Heart left ventricle (tissue), 13 donors: Measurements from ENCODE around the gene IL23R.

Experiments used
- CTCF ChIP-seq, 12 donors: fragments of 200-600 bp; sonication (generic) in 4 of 12; IDR thresholded peaks; one replicate each; pipeline versions ENCODE4 v1.5.0 to v1.8.0; 2018 to 2022; ENCODE audit warnings: antibody characterized with exemption in 12 of 12, mild to moderate bottlenecking in 5 of 12
- POLR2A ChIP-seq, 2 donors: fragments of 450-650 bp; IDR thresholded peaks; one replicate each; pipeline ENCODE4 v1.6.1; 2017; ENCODE audit warnings: antibody characterized with exemption in 2 of 2, mild to moderate bottlenecking in 2 of 2, moderate library complexity in 2 of 2
- donor health status: ischemic (EF 13 %, LVEDD 7.1; RV severe dilation, severe dysfunction).
- donor health status: DM: no; HTN: yes; CAD: no.
- donor health status: DM: no; HTN: no; CAD: no.
- donor health status: ischemic (EF 25% LVEDD 6.9; RV normal size, moderate dysfunction).
- donor health status: ischemic (EF 25% LVEDD 5.7; RV mildly dilated, moderate dysfunction).
- donor health status: ischemic (EF 35%, LVEDD 5.7; RV mildly dilated, moderate dysfunction).
- donor health status: nonischemic (EF 11% LVEDD 7.7; RV severe dilation, severe dysfunction).
- donor health status: DM: yes; HTN: yes; CAD: no.
- donor health status: PGD.
- donor health status: ischemic (EF 29% LVEDD 5.4; RV normal size, mild dysfunction).
- donor health status: nonischemic (EF 23%, LVEDD 6.1; RV moderate dilation, normal function).

DNA sequence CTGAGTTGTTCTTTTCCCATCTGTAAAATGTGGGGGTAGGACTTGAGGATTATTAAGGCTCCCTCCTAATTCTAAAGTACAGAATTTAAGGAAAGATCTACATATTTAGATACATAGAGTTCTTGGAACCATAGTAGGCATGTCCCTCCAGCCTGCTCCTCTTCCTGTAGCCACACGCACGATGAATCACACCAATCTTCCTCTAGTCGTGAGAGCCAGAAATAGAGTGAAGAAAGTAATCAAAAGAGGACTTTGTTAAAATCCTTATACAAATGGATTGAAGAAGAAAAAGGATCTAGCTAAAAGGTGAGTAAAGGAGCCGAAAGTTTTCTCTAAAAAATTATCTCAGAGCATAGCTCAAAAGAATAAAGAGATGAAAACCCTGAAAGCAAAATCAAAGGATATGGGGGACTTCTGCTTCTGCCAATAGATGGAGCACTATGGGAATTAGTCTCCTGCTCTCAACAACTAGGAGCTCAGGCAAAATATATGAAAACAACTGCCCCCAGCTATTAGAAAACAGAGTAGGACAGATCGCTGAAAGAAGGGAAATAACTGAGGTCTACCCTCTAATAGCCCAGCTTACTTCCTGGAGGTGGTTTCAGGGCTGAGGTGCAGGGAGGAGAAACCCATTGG is 40.0 kb upstream of the IL23R start:
- TF ChIP-seq CTCF (IDR thresholded peaks at IDR 0.05) (no peak), POLR2A (IDR thresholded peaks at IDR 0.05) (no peak)
